ENCODE data around the gene AAK1. TPM values are rescaled to one million over a fixed set of nuclear protein-coding genes. Genes with fewer than 3 reads are reported as not detected.

Gene AAK1
- polyA plus RNA-seq, 1 experiment: 31.1 TPM

- H3K4me3 ChIP-seq (ENCODE audit: low read depth, low read length): no peak overlapping the region
- ChIA-PET POLR2A (no interaction called here), CTCF (no interaction called here)
- no peaks in the 10 kb centered on the region for H3K27me3 ChIP-seq (ENCODE audit: control insufficient read depth, insufficient read depth, low read length)
- no peak for DNase-seq (ENCODE audit: low read depth, low spot score)
- no peak overlapping the region for H3K27ac ChIP-seq (ENCODE audit: low read depth, low read length)
- no peak for TF ChIP-seq CTCF (IDR thresholded peaks at IDR 0.05; ENCODE audit: low read depth, low read length)
- no peaks in the 10 kb centered on the region for H3K9me3 ChIP-seq (ENCODE audit: control insufficient read depth, insufficient read depth, low read length)
Observed at GRCh38 chr2:69459936-69460335, 183.6 kb downstream of the AAK1 start.

- POLR2A ChIA-PET: no interaction called here
- CTCF ChIA-PET: no interaction called here
- no peak for TF ChIP-seq CTCF (IDR thresholded peaks at IDR 0.05; ENCODE audit: low read depth, low read length)
- Histone ChIP-seq H3K4me3 (ENCODE audit: low read depth, low read length) (no peak overlapping the region), H3K9me3 (ENCODE audit: control insufficient read depth, insufficient read depth, low read length) (no peaks in the 10 kb centered on the region), H3K27me3 (ENCODE audit: control insufficient read depth, insufficient read depth, low read length) (no peaks in the 10 kb centered on the region), H3K27ac (ENCODE audit: low read depth, low read length) (no peak overlapping the region)
- DNase-seq (ENCODE audit: low read depth, low spot score): no peak
Observed at GRCh38 chr2:69456950-69457445, 186.5 kb downstream of the AAK1 start.

- Histone ChIP-seq H3K4me3 (ENCODE audit: low read depth, low read length) (no peak overlapping the region), H3K27ac (ENCODE audit: low read depth, low read length) (no peak overlapping the region), H3K27me3 (ENCODE audit: control insufficient read depth, insufficient read depth, low read length) (no peaks in the 10 kb centered on the region), H3K9me3 (ENCODE audit: control insufficient read depth, insufficient read depth, low read length) (no peaks in the 10 kb centered on the region)
- ChIA-PET CTCF (no interaction called here), POLR2A (no interaction called here)
- no peak for DNase-seq (ENCODE audit: low read depth, low spot score)
- no peak for TF ChIP-seq CTCF (IDR thresholded peaks at IDR 0.05; ENCODE audit: low read depth, low read length)
Observed at GRCh38 chr2:69456154-69456553, 187.4 kb downstream of the AAK1 start.

GRCh38 chr2:69454976-69455375, 188.6 kb downstream of the AAK1 start:
- H3K9me3 ChIP-seq (ENCODE audit: control insufficient read depth, insufficient read depth, low read length): no peaks in the 10 kb centered on the region
- H3K27ac ChIP-seq (ENCODE audit: low read depth, low read length): no peak overlapping the region
- H3K27me3 ChIP-seq (ENCODE audit: control insufficient read depth, insufficient read depth, low read length): no peaks in the 10 kb centered on the region
- no peak for DNase-seq (ENCODE audit: low read depth, low spot score)
- no peak for TF ChIP-seq CTCF (IDR thresholded peaks at IDR 0.05; ENCODE audit: low read depth, low read length)
- H3K4me3 ChIP-seq (ENCODE audit: low read depth, low read length): no peak overlapping the region
- ChIA-PET CTCF (interaction anchor here (1.2 kb wide), 1 partner anchor 18 kb away, joined by 4 read pairs; the partner anchor contains the start of gene NFU1), POLR2A (no interaction called here)

- Histone ChIP-seq H3K9me3 (ENCODE audit: control insufficient read depth, insufficient read depth, low read length) (no peaks in the 10 kb centered on the region), H3K27me3 (ENCODE audit: control insufficient read depth, insufficient read depth, low read length) (no peaks in the 10 kb centered on the region), H3K4me3 (ENCODE audit: low read depth, low read length) (no peak overlapping the region), H3K27ac (ENCODE audit: low read depth, low read length) (no peak overlapping the region)
- no peak for TF ChIP-seq CTCF (IDR thresholded peaks at IDR 0.05; ENCODE audit: low read depth, low read length)
- no peak for DNase-seq (ENCODE audit: low read depth, low spot score)
- ChIA-PET POLR2A (no interaction called here), CTCF (interaction anchor here (1.0 kb wide), 1 partner anchor 16 kb away, joined by 4 read pairs; the partner anchor contains the start of gene NFU1)
Observed at GRCh38 chr2:69453475-69454129, 189.9 kb downstream of the AAK1 start.
